Panc1 (cell line): ENCODE measurements around the gene NBEAL1. TPM values are rescaled to one million over a fixed set of nuclear protein-coding genes. Genes with fewer than 3 reads are reported as not detected.

Experiments
- ATAC-seq: fragments of 200-7000 bp; cut with Tn5 transposase; 2 replicates; pipeline ENCODE4 v1.9.1; 2020; ENCODE audit warnings: mild to moderate bottlenecking, moderate library complexity
- BruUV-seq: library from RNA; stranded (reverse); fragments of 400-500 nt; replicated peaks from 2 replicates; lab custom pipeline; 2021; lab: Mats Ljungman, UMichigan
- CTCF ChIA-PET: fragments of 300-600 bp; sonication (Branson Sonifier 250); formaldehyde crosslinking; loops from one replicate; lab custom pipeline; 2022; ENCODE audit warnings: antibody characterized with exemption; lab: Charles Lee
- POLR2A ChIA-PET: fragments of 300-600 bp; sonication (Branson Sonifier 250); formaldehyde crosslinking; loops from one replicate; lab custom pipeline; 2022; ENCODE audit warnings: antibody characterized with exemption; lab: Charles Lee
- DNase-seq: peaks from one replicate; pipeline ENCODE4 v3.0.0-alpha.2; 2010; ENCODE audit warnings: low read depth, low spot score
- H3K27ac ChIP-seq: 2 replicates; pipeline ENCODE4 v1.5.1; 2011; ENCODE audit warnings: mild to moderate bottlenecking, low read length, inconsistent platforms
- H3K27me3 ChIP-seq: fragments of 200-500 bp; sonication (Bioruptor generic); 2 replicates; pipeline ENCODE4 v1.6.0; 2014; ENCODE audit warnings: low read length, inconsistent platforms; ENCODE audit not compliant: control insufficient read depth, insufficient read depth
- H3K36me3 ChIP-seq: fragments of 200-500 bp; sonication (Bioruptor generic); 2 replicates; pipeline ENCODE4 v1.5.1; 2014; ENCODE audit warnings: inconsistent platforms, mild to moderate bottlenecking, low read length, moderate library complexity; ENCODE audit not compliant: control insufficient read depth, insufficient read depth
- H3K4me1 ChIP-seq: 2 replicates; pipeline ENCODE4 v1.5.1; 2011; ENCODE audit warnings: inconsistent platforms, mild to moderate bottlenecking, low read length, moderate library complexity; ENCODE audit not compliant: control insufficient read depth, insufficient read depth
- H3K4me3 ChIP-seq, 2 experiments: 2 replicates each; pipeline ENCODE4 v1.5.1; 2011 to 2012; ENCODE audit warnings: low read depth in 2 of 2, low read length in 2 of 2, mild to moderate bottlenecking in 2 of 2, inconsistent platforms in 1 of 2, moderate library complexity in 1 of 2
- H3K9me3 ChIP-seq: fragments of 200-500 bp; sonication (Bioruptor generic); 2 replicates; pipeline ENCODE4 v1.5.1; 2014; ENCODE audit warnings: low read depth, mild to moderate bottlenecking, inconsistent platforms, low read length, moderate library complexity; ENCODE audit not compliant: control insufficient read depth, insufficient read depth
- POLR2AphosphoS5 ChIP-seq: IDR thresholded peaks from 2 replicates; pipeline ENCODE4 v1.6.1; 2012; ENCODE audit warnings: mild to moderate bottlenecking, low read depth, low read length, moderate library complexity
- SIN3A ChIP-seq: IDR thresholded peaks from 2 replicates; pipeline ENCODE4 v1.6.1; 2012; ENCODE audit warnings: low read depth, mild to moderate bottlenecking, low read length, moderate library complexity, borderline replicate concordance; ENCODE audit not compliant: insufficient read depth
- TCF7L2 ChIP-seq: IDR thresholded peaks from 2 replicates; pipeline ENCODE4 v1.6.1; 2011; ENCODE audit warnings: mild to moderate bottlenecking, low read depth, low read length, inconsistent platforms
- in situ Hi-C: cut with HindIII; loops from 2 replicates; pipeline ENCODE4 v1.10.0; 2016; ENCODE audit warnings: low sequenced_read_pairs, low pct_unique_long_range_greater_than_20kb
- intact Hi-C: fragments of 100-400 bp; cut with micrococcal nuclease; formaldehyde crosslinking; loops from one replicate; pipeline ENCODE4 v1.10.0; 2022; ENCODE audit not compliant: unreplicated experiment
- total RNA-seq: library from RNA; stranded (reverse); gene quantifications from one replicate; pipeline ENCODE4 v1.2.1, GENCODE V29; 2021; ENCODE audit not compliant: unreplicated experiment
- TF ChIP-seq, protein P1 (sequence below): fragments of 450-650 bp; IDR thresholded peaks from 2 replicates; pipeline ENCODE4 v1.5.1; 2017; ENCODE audit warnings: mild to moderate bottlenecking
- TF ChIP-seq, protein P2 (sequence below), 2 experiments: IDR thresholded peaks; 2 replicates each; pipeline ENCODE4 v1.6.1; 2011 to 2012; ENCODE audit warnings: low read depth in 2 of 2, control low read depth in 1 of 2, low read length in 1 of 2, mild to moderate bottlenecking in 1 of 2, moderate library complexity in 1 of 2; ENCODE audit not compliant: insufficient read depth in 1 of 2

The NBEAL1 gene
- total RNA-seq, 1 experiment from 2014 or later = 26.1 TPM

DNA sequence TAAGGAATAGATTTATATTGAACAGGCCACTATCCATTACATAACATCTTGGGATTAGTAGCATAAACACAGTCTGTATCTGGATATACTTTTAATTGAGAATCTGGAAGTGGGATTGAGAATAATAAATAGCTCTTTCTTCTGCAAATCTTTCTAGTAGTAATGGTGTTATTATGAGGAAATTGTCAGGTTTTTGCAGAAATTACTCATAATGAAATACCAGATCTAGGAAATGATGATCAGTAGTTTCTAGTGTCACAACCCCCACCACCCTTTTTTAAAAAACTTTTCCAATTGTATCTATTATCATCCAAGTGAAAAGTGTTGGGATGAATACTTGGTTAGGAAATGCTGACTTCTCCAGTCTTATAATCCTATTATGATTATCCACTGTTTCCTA, 18.7 kb downstream of the NBEAL1 start:
- in situ Hi-C loops (no loop called here), intact Hi-C loops (no loop called here)
- Histone ChIP-seq H3K36me3 (no peaks in the 10 kb centered on the region), H3K4me1 (no peaks in the 10 kb centered on the region), H3K27ac (no peak overlapping the region), H3K4me3 (no peak overlapping the region), H3K9me3 (no peaks in the 10 kb centered on the region), H3K27me3 (no peaks in the 10 kb centered on the region)
- POLR2A ChIA-PET = no interaction called here
- DNase-seq (no peak), ATAC-seq (no peak)
- BruUV-seq = no TSS peak
- CTCF ChIA-PET = no interaction called here
- TF ChIP-seq, protein P1, sequence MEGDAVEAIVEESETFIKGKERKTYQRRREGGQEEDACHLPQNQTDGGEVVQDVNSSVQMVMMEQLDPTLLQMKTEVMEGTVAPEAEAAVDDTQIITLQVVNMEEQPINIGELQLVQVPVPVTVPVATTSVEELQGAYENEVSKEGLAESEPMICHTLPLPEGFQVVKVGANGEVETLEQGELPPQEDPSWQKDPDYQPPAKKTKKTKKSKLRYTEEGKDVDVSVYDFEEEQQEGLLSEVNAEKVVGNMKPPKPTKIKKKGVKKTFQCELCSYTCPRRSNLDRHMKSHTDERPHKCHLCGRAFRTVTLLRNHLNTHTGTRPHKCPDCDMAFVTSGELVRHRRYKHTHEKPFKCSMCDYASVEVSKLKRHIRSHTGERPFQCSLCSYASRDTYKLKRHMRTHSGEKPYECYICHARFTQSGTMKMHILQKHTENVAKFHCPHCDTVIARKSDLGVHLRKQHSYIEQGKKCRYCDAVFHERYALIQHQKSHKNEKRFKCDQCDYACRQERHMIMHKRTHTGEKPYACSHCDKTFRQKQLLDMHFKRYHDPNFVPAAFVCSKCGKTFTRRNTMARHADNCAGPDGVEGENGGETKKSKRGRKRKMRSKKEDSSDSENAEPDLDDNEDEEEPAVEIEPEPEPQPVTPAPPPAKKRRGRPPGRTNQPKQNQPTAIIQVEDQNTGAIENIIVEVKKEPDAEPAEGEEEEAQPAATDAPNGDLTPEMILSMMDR = no peak
- TF ChIP-seq SIN3A (no peak), POLR2AphosphoS5 (no peak), TCF7L2 (no peak)
- TF ChIP-seq, protein P2, sequence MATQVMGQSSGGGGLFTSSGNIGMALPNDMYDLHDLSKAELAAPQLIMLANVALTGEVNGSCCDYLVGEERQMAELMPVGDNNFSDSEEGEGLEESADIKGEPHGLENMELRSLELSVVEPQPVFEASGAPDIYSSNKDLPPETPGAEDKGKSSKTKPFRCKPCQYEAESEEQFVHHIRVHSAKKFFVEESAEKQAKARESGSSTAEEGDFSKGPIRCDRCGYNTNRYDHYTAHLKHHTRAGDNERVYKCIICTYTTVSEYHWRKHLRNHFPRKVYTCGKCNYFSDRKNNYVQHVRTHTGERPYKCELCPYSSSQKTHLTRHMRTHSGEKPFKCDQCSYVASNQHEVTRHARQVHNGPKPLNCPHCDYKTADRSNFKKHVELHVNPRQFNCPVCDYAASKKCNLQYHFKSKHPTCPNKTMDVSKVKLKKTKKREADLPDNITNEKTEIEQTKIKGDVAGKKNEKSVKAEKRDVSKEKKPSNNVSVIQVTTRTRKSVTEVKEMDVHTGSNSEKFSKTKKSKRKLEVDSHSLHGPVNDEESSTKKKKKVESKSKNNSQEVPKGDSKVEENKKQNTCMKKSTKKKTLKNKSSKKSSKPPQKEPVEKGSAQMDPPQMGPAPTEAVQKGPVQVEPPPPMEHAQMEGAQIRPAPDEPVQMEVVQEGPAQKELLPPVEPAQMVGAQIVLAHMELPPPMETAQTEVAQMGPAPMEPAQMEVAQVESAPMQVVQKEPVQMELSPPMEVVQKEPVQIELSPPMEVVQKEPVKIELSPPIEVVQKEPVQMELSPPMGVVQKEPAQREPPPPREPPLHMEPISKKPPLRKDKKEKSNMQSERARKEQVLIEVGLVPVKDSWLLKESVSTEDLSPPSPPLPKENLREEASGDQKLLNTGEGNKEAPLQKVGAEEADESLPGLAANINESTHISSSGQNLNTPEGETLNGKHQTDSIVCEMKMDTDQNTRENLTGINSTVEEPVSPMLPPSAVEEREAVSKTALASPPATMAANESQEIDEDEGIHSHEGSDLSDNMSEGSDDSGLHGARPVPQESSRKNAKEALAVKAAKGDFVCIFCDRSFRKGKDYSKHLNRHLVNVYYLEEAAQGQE (IDR thresholded peaks at IDR 0.05; ENCODE audit: insufficient read depth in 1 of 2, low read depth in 2 of 2, low read length in 1 of 2) = no peak

DNA sequence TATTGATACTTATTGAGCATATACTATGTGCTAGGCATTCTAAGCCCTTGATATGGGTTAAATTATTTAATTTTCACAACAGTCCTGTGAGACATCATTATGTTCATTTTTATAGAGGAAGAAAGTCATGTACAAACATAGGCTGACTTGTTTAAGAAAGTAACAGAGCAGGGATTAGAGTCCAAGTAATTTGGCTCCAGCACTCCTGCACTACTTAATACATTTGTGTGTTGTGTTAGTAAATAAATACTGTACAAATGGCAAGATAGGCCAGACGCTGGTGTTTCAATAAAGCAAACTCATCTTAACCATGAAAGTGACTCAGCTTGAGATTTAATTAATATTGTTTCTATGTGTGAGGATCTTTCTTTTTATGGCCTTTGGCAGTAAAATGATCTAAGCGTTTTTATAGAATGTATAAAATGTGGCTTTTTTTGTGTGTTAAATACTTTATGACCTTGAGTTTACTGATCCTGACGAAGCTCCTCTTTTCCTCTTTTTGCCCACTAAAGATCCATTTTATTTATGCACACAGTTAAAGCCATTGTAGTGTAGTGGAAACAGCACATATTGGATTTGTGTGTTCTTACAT, 21.3 kb downstream of the NBEAL1 start:
- intact Hi-C loops (no loop called here), in situ Hi-C loops (no loop called here)
- TF ChIP-seq, protein P1 = no peak
- TF ChIP-seq TCF7L2 (no peak), SIN3A (no peak), POLR2AphosphoS5 (no peak)
- TF ChIP-seq, protein P2 (IDR thresholded peaks at IDR 0.05; ENCODE audit: insufficient read depth in 1 of 2, low read depth in 2 of 2, low read length in 1 of 2) = no peak
- Histone ChIP-seq H3K4me3 (no peak overlapping the region), H3K4me1 (no peaks in the 10 kb centered on the region), H3K27ac (no peak overlapping the region), H3K36me3 (no peaks in the 10 kb centered on the region), H3K27me3 (no peaks in the 10 kb centered on the region), H3K9me3 (no peaks in the 10 kb centered on the region)
- no TSS peak for BruUV-seq
- ChIA-PET POLR2A (no interaction called here), CTCF (no interaction called here)
- DNase-seq (no peak), ATAC-seq (no peak)
